Endothelial cell of umbilical vein (primary cell): ENCODE results near the gene EP400. TPM values are rescaled to one million over a fixed set of nuclear protein-coding genes. Genes with fewer than 3 reads are reported as not detected.

Experiments used
- BruUV-seq: library from RNA; stranded (reverse); fragments of 400-500 nt; replicated peaks from 2 replicates; lab custom pipeline; 2021; lab: Mats Ljungman, UMichigan
- CTCF ChIA-PET: fragments of 300-600, 350-600 bp; sonication (Branson Sonifier 250); formaldehyde crosslinking; loops from one replicate; lab custom pipeline; 2021; ENCODE audit warnings: antibody characterized with exemption, inconsistent platforms; lab: Charles Lee
- POLR2A ChIA-PET: fragments of 300-600, 350-600 bp; sonication (Branson Sonifier 250); formaldehyde crosslinking; loops from one replicate; lab custom pipeline; 2021; ENCODE audit warnings: antibody characterized with exemption, inconsistent platforms; lab: Charles Lee
- DNase-seq: peaks from one replicate; pipeline ENCODE4 v3.0.0-alpha.2; 2011; ENCODE audit warnings: low read depth, low spot score
- FAIRE-seq: peaks from 2 replicates; lab custom pipeline; 2011; peaks lifted over from hg19 to GRCh38; lab: Jason Lieb, UNC
- H2AFZ ChIP-seq: 2 replicates; pipeline ENCODE4 v1.6.0; 2012; ENCODE audit warnings: low read depth, low read length, control low read depth, inconsistent platforms
- H3K27ac ChIP-seq: 2 replicates; pipeline ENCODE4 v1.5.1; 2011; ENCODE audit warnings: low read depth, mild to moderate bottlenecking, control low read depth, low read length, moderate library complexity; ENCODE audit not compliant: insufficient read depth
- H3K27me3 ChIP-seq, 2 experiments: 2 replicates each; pipeline versions ENCODE4 v1.6.0 to v1.6.1; 2011; ENCODE audit warnings: low read length in 2 of 2, mixed read lengths in 1 of 2; ENCODE audit not compliant: control insufficient read depth in 2 of 2, insufficient read depth in 2 of 2
- H3K36me3 ChIP-seq, 2 experiments: 2 replicates in 1 of 2; 3 replicates in 1 of 2; pipeline ENCODE4 v1.5.1; 2011; ENCODE audit warnings: low read length in 2 of 2, mild to moderate bottlenecking in 1 of 2, moderate library complexity in 1 of 2; ENCODE audit not compliant: control insufficient read depth in 2 of 2, insufficient read depth in 2 of 2; ENCODE audit errors: extremely low read depth in 1 of 2
- H3K4me1 ChIP-seq: 3 replicates; pipeline ENCODE4 v1.5.1; 2011; ENCODE audit warnings: mild to moderate bottlenecking, low read length; ENCODE audit not compliant: control insufficient read depth, insufficient read depth; ENCODE audit errors: extremely low read depth
- H3K4me2 ChIP-seq: 2 replicates; pipeline ENCODE4 v1.6.1; 2011; ENCODE audit warnings: low read length, control low read depth, mixed read lengths; ENCODE audit not compliant: insufficient read depth
- H3K4me3 ChIP-seq, 3 experiments: fragments of 200-600 bp in 1 of 3; sonication (generic), shearing (Covaris generic) in 1 of 3; replicated peaks in 1 of 3; 2 replicates each; pipeline ENCODE4 v1.5.1; 2011 to 2016; ENCODE audit warnings: control low read depth in 3 of 3, low read length in 3 of 3, mild to moderate bottlenecking in 2 of 3, inconsistent platforms in 1 of 3, low read depth in 1 of 3, moderate library complexity in 1 of 3; ENCODE audit not compliant: insufficient read depth in 1 of 3
- H3K79me2 ChIP-seq: 2 replicates; pipeline ENCODE4 v1.6.0; 2012; ENCODE audit warnings: low read length, inconsistent platforms; ENCODE audit not compliant: control insufficient read depth, insufficient read depth
- H3K9ac ChIP-seq: replicated peaks from 2 replicates; pipeline ENCODE3; 2011; ENCODE audit warnings: low read length, control low read depth; ENCODE audit not compliant: insufficient read depth; ENCODE audit errors: extremely low read depth
- H3K9me1 ChIP-seq: replicated peaks from 3 replicates; pipeline ENCODE4 v1.6.0; 2011; ENCODE audit warnings: mild to moderate bottlenecking, low read length; ENCODE audit not compliant: control insufficient read depth, insufficient read depth; ENCODE audit errors: extremely low read depth
- H3K9me3 ChIP-seq: replicated peaks from 2 replicates; pipeline ENCODE4 v1.5.1; 2012; ENCODE audit warnings: low read length, inconsistent platforms; ENCODE audit not compliant: control insufficient read depth, insufficient read depth
- H4K20me1 ChIP-seq: replicated peaks from 2 replicates; pipeline ENCODE3; 2011; ENCODE audit warnings: mild to moderate bottlenecking, low read length; ENCODE audit not compliant: control insufficient read depth, insufficient read depth; ENCODE audit errors: extremely low read depth
- FOS ChIP-seq: IDR thresholded peaks from 2 replicates; pipeline ENCODE4 v1.6.1; 2011; ENCODE audit warnings: mild to moderate bottlenecking, low read length, moderate library complexity, borderline replicate concordance; ENCODE audit not compliant: insufficient read depth
- GATA2 ChIP-seq: IDR thresholded peaks from 2 replicates; pipeline ENCODE4 v1.7.0; 2011; ENCODE audit warnings: low read depth, mild to moderate bottlenecking, moderate library complexity, mixed read lengths, low read length; ENCODE audit not compliant: insufficient read length, insufficient read depth
- JUN ChIP-seq: IDR thresholded peaks from 2 replicates; pipeline ENCODE4 v1.6.1; 2011; ENCODE audit warnings: borderline replicate concordance, low read depth; ENCODE audit not compliant: insufficient read length, insufficient read depth
- MAX ChIP-seq: IDR thresholded peaks from 2 replicates; pipeline ENCODE4 v1.6.1; 2011; ENCODE audit not compliant: insufficient read depth, insufficient read length
- POLR2A ChIP-seq: IDR thresholded peaks from 2 replicates; pipeline ENCODE4 v1.6.1; 2012; ENCODE audit warnings: low read depth, mild to moderate bottlenecking, control low read depth, low read length
- POLR2AphosphoS5 ChIP-seq: IDR thresholded peaks from 2 replicates; pipeline ENCODE4 v1.6.1; 2012; ENCODE audit warnings: low read depth, mild to moderate bottlenecking, control low read depth, low read length, moderate library complexity; ENCODE audit not compliant: insufficient read depth
- dilution Hi-C: fragments of 300-500 bp; cut with MboI; formaldehyde crosslinking; loops from one replicate; pipeline ENCODE4 v1.15.0; 2019; ENCODE audit warnings: low sequenced_read_pairs; ENCODE audit not compliant: extremely low pct_ligation_motif_present
- intact Hi-C: fragments of 100-400 bp; cut with micrococcal nuclease; formaldehyde crosslinking; loops from one replicate; pipeline ENCODE4 v1.10.0; 2022
- polyA plus RNA-seq, 4 experiments: library from polyadenylated mRNA; depleted of rRNA in 3 of 4; stranded (reverse) in 3 of 4; unstranded in 1 of 4; fragments of >200 nt; gene quantifications; 2 replicates each; pipeline versions ENCODE4 v1.2.1 to v1.2.3, GENCODE V29; 2011 to 2012; ENCODE audit warnings: missing spikeins in 1 of 4
- total RNA-seq: library from RNA; stranded (reverse); gene quantifications from 2 replicates; pipeline ENCODE4 v1.2.3, GENCODE V29; 2021
- TF ChIP-seq, protein P1 (sequence below), 2 donors: IDR thresholded peaks; 1 replicate in 1 of 2; 2 replicates in 1 of 2; pipeline ENCODE4 v1.5.1; 2011; ENCODE audit warnings: low read length in 2 of 2, mild to moderate bottlenecking in 2 of 2, moderate library complexity in 2 of 2, control low read depth in 1 of 2, inconsistent platforms in 1 of 2, low read depth in 1 of 2; ENCODE audit not compliant: insufficient read depth in 1 of 2; ENCODE audit errors: extremely low read depth in 1 of 2

Gene EP400
- total and polyA plus RNA-seq, 2 donors (not counting 3 experiments of a cell fraction or from before 2014, with no cell fraction given) = 9.0 to 57.7 TPM

- TF ChIP-seq, protein P1, sequence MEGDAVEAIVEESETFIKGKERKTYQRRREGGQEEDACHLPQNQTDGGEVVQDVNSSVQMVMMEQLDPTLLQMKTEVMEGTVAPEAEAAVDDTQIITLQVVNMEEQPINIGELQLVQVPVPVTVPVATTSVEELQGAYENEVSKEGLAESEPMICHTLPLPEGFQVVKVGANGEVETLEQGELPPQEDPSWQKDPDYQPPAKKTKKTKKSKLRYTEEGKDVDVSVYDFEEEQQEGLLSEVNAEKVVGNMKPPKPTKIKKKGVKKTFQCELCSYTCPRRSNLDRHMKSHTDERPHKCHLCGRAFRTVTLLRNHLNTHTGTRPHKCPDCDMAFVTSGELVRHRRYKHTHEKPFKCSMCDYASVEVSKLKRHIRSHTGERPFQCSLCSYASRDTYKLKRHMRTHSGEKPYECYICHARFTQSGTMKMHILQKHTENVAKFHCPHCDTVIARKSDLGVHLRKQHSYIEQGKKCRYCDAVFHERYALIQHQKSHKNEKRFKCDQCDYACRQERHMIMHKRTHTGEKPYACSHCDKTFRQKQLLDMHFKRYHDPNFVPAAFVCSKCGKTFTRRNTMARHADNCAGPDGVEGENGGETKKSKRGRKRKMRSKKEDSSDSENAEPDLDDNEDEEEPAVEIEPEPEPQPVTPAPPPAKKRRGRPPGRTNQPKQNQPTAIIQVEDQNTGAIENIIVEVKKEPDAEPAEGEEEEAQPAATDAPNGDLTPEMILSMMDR (IDR thresholded peaks at IDR 0.05; ENCODE audit: extremely low read depth in 1 of 2, insufficient read depth in 1 of 2, low read depth in 1 of 2, low read length in 2 of 2) = no peak
- TF ChIP-seq POLR2AphosphoS5 (no peak), JUN (no peak), GATA2 (no peak), MAX (no peak), POLR2A (no peak), FOS (no peak)
- Histone ChIP-seq H3K4me3 (no peak overlapping the region), H3K27ac (no peak overlapping the region), H3K4me1 (no peaks in the 10 kb centered on the region), H3K9me1 (no peaks in the 10 kb centered on the region), H2AFZ (no peak overlapping the region), H3K36me3 (peaks cover 3 to 29% of the 10 kb centered on the region in 2 experiments), H3K9me3 (no peaks in the 10 kb centered on the region), H3K4me2 (no peak overlapping the region), H3K9ac (no peak overlapping the region), H3K27me3 (no peaks in the 10 kb centered on the region), H4K20me1 (no peaks in the 10 kb centered on the region), H3K79me2 (no peaks in the 10 kb centered on the region)
- DNase-seq (no peak), FAIRE-seq (no peak)
- intact Hi-C loops (no loop called here), dilution Hi-C loops (no loop called here)
- ChIA-PET POLR2A (no interaction called here), CTCF (interaction anchor here (0.7 kb wide), 1 partner anchor 79 kb away, joined by 4 read pairs; no protein-coding TSS in a partner anchor)
- BruUV-seq = no TSS peak
These were observed 176.0 kb downstream of the EP400 start for GRCh38 chr12:132125736-132126135.
